Thymus (tissue), 11 donors: ENCODE measurements around the gene PRKG1. TPM values are rescaled to one million over a fixed set of nuclear protein-coding genes. Genes with fewer than 3 reads are reported as not detected.

Experiments used
- DNase-seq, 9 donors: peaks; one replicate each; pipeline ENCODE4 v3.0.0-alpha.2; 2013; ENCODE audit warnings: low spot score in 9 of 9, low read depth in 6 of 9, missing footprints in 1 of 9
- H3K27ac ChIP-seq, 2 donors: one replicate each; pipeline ENCODE4 v1.5.1; 2013; ENCODE audit warnings: control low read depth in 1 of 2, low read depth in 1 of 2, low read length in 1 of 2, mild to moderate bottlenecking in 1 of 2, moderate library complexity in 1 of 2
- H3K27me3 ChIP-seq, 2 donors: one replicate each; pipeline ENCODE4 v1.5.1; 2013; ENCODE audit warnings: low read length in 1 of 2; ENCODE audit not compliant: control insufficient read depth in 2 of 2, insufficient read depth in 1 of 2
- H3K36me3 ChIP-seq, 2 donors: one replicate each; pipeline ENCODE4 v1.5.1; 2013; ENCODE audit warnings: low read length in 1 of 2, mild to moderate bottlenecking in 1 of 2, moderate library complexity in 1 of 2; ENCODE audit not compliant: control insufficient read depth in 2 of 2, insufficient read depth in 2 of 2
- H3K4me1 ChIP-seq, 2 donors: one replicate each; pipeline ENCODE4 v1.5.1; 2013; ENCODE audit warnings: low read length in 2 of 2; ENCODE audit not compliant: control insufficient read depth in 2 of 2, insufficient read depth in 2 of 2
- H3K4me3 ChIP-seq, 2 donors: one replicate each; pipeline ENCODE4 v1.5.1; 2013; ENCODE audit warnings: low read length in 2 of 2, control low read depth in 1 of 2, mild to moderate bottlenecking in 1 of 2
- H3K9me3 ChIP-seq, 2 donors: one replicate each; pipeline ENCODE4 v1.5.1; 2013; ENCODE audit warnings: low read length in 1 of 2, mild to moderate bottlenecking in 1 of 2; ENCODE audit not compliant: control insufficient read depth in 2 of 2, insufficient read depth in 1 of 2
- WGBS: extraction: QIAGEN DNeasy Blood & Tissue Kit; methylation state at CpG from one replicate; pipeline ENCODE4 v1.1.7; 2013; 5-methylcytosine and 5-hydroxymethylcytosine counted together
- polyA plus RNA-seq: library from polyadenylated mRNA; stranded (reverse); fragments of 200-250 nt; gene quantifications from one replicate; pipeline ENCODE4 v1.2.3, GENCODE V29; 2013
- total RNA-seq: library from RNA; stranded (reverse); fragments of 120-200 nt; gene quantifications from one replicate; pipeline ENCODE4 v1.2.4, GENCODE V29; 2013
- donor health status: healthy.

The PRKG1 gene
- total and polyA plus RNA-seq, 2 donors = 2.5 to 7.4 TPM

DNA sequence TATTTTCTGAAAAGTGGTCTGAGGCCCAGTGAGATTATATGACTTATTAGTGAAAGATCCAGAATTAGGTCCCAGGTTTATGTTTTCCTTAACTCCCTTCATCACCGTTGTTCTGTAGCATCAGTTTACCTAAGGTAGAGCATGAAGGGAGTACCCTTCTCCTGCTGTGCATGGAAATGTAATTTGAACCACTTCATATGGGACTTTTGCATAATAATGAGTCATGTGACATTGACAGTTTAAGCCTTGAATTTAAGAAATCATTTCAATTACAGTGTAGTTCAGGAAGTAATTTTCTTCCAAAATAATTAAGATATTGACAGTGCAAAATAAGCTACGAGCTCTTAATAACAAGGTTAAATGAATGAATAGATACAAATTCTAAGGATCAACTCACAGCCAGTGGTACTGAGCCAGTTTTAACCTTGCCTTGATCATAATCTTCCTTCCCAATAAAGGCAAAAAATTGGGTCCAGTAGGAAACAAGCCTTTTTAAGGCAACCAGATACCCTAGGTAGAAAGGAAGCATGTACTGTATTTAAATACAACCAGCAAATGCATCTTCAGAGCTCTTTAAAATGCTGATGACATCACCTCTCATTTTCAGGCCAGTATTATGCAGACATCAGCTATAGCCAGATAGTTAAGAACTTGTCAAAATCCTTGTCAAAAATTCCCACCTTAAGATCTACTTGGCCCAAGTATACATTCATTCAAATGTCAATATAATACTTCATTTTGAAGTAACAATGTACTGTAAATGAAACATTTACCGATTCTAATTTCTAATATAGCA lies 1191.0 kb downstream of the PRKG1 start:
- no peak for DNase-seq
- H3K27me3 ChIP-seq = no peaks in the 10 kb centered on the region
- no peaks in the 10 kb centered on the region for H3K4me1 ChIP-seq
- no peak overlapping the region for H3K27ac ChIP-seq
- no peaks in the 10 kb centered on the region for H3K9me3 ChIP-seq
- no peak overlapping the region for H3K4me3 ChIP-seq
- 96% methylated on average over 3 of the region's 3 CpGs for WGBS
- no peaks in the 10 kb centered on the region for H3K36me3 ChIP-seq

DNA sequence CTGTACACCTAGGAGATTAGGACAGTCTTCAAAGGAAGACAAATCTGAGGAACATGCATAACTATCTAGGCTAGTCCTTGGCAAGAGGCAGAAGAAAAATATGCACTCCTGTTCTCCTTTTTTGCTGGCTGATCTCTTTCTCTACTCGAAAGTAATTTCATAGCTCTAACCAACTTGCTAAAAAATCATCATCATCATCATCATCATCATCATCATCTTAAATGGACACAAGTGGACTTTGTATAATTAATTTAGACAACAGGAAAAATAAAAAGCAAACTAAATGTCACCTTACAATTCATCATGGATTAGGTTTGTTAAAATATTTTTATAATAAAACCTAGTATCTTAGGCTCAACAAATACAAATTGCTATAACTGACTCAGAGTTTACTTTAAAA lies 1192.6 kb downstream of the PRKG1 start:
- Histone ChIP-seq H3K9me3 (no peaks in the 10 kb centered on the region), H3K27ac (no peak overlapping the region), H3K36me3 (no peaks in the 10 kb centered on the region), H3K4me3 (no peak overlapping the region), H3K27me3 (no peaks in the 10 kb centered on the region), H3K4me1 (no peaks in the 10 kb centered on the region)
- 92% methylated on average over 1 of the region's 1 CpG for WGBS
- no peak for DNase-seq

DNA sequence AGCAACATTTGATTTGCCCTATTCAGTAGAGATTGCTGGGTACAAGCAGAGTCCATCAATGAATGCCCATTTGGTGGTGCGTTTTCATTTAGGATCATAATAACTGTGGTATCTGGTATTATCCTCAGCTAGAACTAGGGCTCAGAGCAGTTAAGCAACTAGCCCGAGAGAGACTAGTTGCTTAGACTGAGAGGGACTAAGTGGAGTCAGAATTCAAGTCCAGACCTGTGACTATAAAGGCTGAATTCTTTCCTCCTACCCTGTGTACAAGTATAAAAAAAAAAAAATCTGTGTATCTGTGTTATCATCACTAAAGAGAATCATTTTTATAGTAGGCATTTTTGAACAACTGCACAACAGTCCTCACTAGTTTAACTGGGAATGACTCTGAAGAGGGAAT lies 1194.5 kb downstream of the PRKG1 start:
- Histone ChIP-seq H3K27me3 (no peaks in the 10 kb centered on the region), H3K27ac (no peak overlapping the region), H3K9me3 (no peaks in the 10 kb centered on the region), H3K4me1 (no peaks in the 10 kb centered on the region), H3K36me3 (no peaks in the 10 kb centered on the region), H3K4me3 (no peak overlapping the region)
- DNase-seq = no peak
- 94% methylated on average over 2 of the region's 2 CpGs for WGBS

DNA sequence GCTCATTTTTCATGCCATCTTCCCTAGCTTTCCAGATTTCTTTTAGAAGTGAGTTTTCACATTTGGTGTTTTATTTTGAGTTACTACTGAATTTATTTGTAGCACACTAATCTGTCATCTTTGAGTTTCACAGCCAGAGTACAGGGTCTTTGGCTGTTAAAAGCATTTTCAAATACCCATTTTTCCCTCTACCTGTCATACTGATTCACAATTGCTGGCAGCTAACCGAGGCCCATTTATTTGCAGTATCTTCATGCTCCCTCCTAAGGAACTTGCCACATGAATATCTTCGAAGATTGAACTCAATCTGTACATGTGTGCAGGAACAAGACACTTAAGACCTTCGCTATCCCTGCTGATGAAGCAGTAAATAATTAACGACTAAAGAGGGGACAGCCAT lies 1194.9 kb downstream of the PRKG1 start:
- Histone ChIP-seq H3K27ac (no peak overlapping the region), H3K27me3 (no peaks in the 10 kb centered on the region), H3K36me3 (no peaks in the 10 kb centered on the region), H3K4me3 (no peak overlapping the region), H3K4me1 (no peaks in the 10 kb centered on the region), H3K9me3 (no peaks in the 10 kb centered on the region)
- 95% methylated on average over 4 of the region's 4 CpGs for WGBS
- DNase-seq = no peak

DNA sequence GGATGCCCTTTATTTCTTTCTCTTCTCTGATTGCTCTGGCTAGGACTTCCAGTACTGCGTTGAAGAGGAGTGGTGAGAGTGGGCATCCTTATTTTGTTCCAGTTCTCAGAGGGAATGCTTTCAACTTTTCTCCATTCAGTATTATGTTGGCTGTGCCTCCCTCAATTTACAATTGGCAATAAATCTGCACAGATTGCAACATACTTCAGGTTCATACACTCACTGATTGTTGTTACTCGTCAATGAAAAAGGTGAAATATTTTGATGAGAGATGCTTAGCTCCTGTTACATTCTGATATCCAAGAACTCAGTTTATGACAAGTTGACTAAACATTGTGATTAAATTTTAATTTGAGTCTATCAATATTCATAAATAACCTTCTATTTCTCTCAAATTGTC lies 1201.9 kb downstream of the PRKG1 start:
- Histone ChIP-seq H3K9me3 (no peaks in the 10 kb centered on the region), H3K27ac (no peak overlapping the region), H3K4me1 (no peaks in the 10 kb centered on the region), H3K27me3 (no peaks in the 10 kb centered on the region), H3K4me3 (no peak overlapping the region), H3K36me3 (no peaks in the 10 kb centered on the region)
- 97% methylated on average over 2 of the region's 2 CpGs for WGBS
- DNase-seq = no peak

DNA sequence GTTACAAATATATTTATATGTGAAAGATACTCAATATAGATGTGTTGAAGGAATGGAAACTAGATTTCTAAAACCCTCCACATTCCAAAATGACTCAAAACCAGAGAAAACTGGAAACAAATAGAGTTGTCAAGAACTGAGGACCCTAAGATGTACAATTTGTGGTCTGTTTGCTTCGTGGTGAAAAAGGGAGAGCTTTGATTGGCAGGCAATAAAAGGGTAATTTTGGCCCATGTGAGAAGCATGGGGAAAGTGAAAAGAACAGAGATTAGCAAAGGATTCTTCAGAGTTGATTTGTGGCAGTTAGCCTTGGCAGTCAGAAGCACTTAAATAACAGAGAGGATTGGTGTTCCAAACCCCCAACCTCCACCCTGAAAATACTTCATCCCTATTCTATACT lies 1202.7 kb downstream of the PRKG1 start:
- 70% methylated on average over 1 of the region's 1 CpG for WGBS
- DNase-seq = no peak
- Histone ChIP-seq H3K36me3 (no peaks in the 10 kb centered on the region), H3K27me3 (no peaks in the 10 kb centered on the region), H3K9me3 (no peaks in the 10 kb centered on the region), H3K27ac (no peak overlapping the region), H3K4me1 (no peaks in the 10 kb centered on the region), H3K4me3 (no peak overlapping the region)

DNA sequence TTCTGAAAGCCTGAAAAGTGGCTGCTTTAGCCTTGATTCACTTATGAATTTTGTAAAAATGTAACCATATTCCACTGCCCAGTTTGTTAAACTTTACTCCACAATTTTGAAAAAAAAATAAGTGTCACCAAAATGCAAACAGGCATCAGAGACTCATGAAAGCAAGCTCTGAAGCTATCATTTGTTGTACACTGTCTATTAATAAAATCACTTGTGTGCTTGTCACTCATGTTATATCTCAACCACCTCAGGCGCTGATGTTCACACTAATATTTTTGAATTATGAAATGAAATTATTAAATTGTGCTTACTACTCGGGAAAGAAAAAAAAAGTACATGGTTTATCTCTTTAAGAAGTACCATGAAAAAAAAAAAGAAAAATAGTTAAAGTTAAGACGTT lies 1205.3 kb downstream of the PRKG1 start:
- WGBS = 78% methylated on average over 3 of the region's 3 CpGs

DNA sequence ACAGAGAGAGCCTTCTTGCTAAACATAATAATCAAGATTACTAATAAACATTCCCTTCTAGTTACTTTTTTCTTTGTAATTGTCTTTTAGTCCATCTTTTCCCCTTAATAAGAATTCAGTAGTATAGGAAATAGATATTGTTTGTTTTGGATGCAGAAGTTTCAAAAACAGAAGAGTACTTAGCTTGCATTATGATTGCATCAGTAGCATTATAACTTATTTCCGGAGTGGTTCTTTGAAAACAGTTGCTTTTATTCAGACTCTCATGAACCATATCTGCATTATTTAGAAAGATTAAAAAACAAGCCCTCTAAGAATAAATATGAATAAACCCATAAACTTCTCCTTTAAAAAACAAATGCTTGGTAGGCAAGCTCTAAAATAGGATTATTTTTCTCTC lies 1205.8 kb downstream of the PRKG1 start:
- no peaks in the 10 kb centered on the region for H3K9me3 ChIP-seq
- H3K4me3 ChIP-seq = no peak overlapping the region
- WGBS = 95% methylated on average over 1 of the region's 1 CpG
- H3K27ac ChIP-seq = no peak overlapping the region
- no peak for DNase-seq
- H3K36me3 ChIP-seq = no peaks in the 10 kb centered on the region
- H3K27me3 ChIP-seq = no peaks in the 10 kb centered on the region
- no peaks in the 10 kb centered on the region for H3K4me1 ChIP-seq

More for the DNA sequence above, 1205.3 kb downstream of the PRKG1 start:
- Histone ChIP-seq H3K27me3 (no peaks in the 10 kb centered on the region), H3K9me3 (no peaks in the 10 kb centered on the region), H3K4me3 (no peak overlapping the region), H3K36me3 (no peaks in the 10 kb centered on the region), H3K27ac (no peak overlapping the region), H3K4me1 (no peaks in the 10 kb centered on the region)
- no peak for DNase-seq

DNA sequence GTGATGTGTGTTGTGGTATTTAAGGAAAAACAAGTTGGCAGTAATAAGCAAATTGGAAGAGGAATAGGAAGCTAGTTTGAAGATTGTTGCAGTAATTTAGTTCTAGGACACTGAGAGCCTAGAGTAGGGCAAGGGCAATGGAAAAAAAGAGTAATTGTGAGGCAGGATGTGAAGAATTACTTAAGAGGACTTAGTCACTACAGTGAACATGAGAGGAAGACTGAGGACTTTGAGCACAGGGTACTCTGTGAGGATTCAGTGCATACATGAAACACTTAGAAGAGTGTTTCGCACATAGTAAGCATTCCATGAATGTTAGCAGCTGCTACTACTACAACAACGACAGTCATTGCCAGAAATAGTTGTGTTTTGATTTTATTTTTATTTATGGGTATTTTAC lies 1208.9 kb downstream of the PRKG1 start:
- no peaks in the 10 kb centered on the region for H3K4me1 ChIP-seq
- no peaks in the 10 kb centered on the region for H3K9me3 ChIP-seq
- DNase-seq = no peak
- H3K36me3 ChIP-seq = no peaks in the 10 kb centered on the region
- WGBS = 95% methylated on average over 2 of the region's 2 CpGs
- H3K27me3 ChIP-seq = no peaks in the 10 kb centered on the region
- H3K4me3 ChIP-seq = no peak overlapping the region
- no peak overlapping the region for H3K27ac ChIP-seq
